Measurements from ENCODE around the gene SLC16A1. TPM values are rescaled to one million over a fixed set of nuclear protein-coding genes. Genes with fewer than 3 reads are reported as not detected.
"Not testable (repeated sequence)": the region's sequence is repeated elsewhere in the genome, so short reads cannot be mapped to it uniquely, and the experiment has no call there.

The SLC16A1 gene
- polyA plus RNA-seq = 43.0 TPM
- long read RNA-seq, donor 1, transcript SLC16A1-201 (5 exons, 3,910 nt) = major isoform, 5 of 6 reads
- long read RNA-seq, donor 1, partial matches to known transcripts = 0 of 6 reads
- long read RNA-seq, donor 1, other reads (novel, unspliced or antisense) = 0 of 6 reads
- long read RNA-seq, donor 2, transcript SLC16A1-201 (5 exons, 3,910 nt) = major isoform, 5 of 18 reads
- long read RNA-seq, donor 2, partial matches to known transcripts = 13 of 18 reads
- long read RNA-seq, donor 2, other reads (novel, unspliced or antisense) = 0 of 18 reads
- long read RNA-seq, donor 3 = 0 reads
- long read RNA-seq, donor 4 = 0 reads
- long read RNA-seq, donor 5 = 0 reads
- long read RNA-seq, donor 6, transcript SLC16A1-201 (5 exons, 3,910 nt) = major isoform, 10 of 16 reads
- long read RNA-seq, donor 6, partial matches to known transcripts = 6 of 16 reads
- long read RNA-seq, donor 6, other reads (novel, unspliced or antisense) = 0 of 16 reads
- long read RNA-seq, donor 7, partial matches to known transcripts = 0 of 2 reads
- long read RNA-seq, donor 7, other reads (novel, unspliced or antisense) = 0 of 2 reads
- long read RNA-seq, donor 8, full-length matches to known transcripts = 7 of 7 reads
- long read RNA-seq, donor 8, partial matches to known transcripts = 0 of 7 reads
- long read RNA-seq, donor 8, other reads (novel, unspliced or antisense) = 0 of 7 reads
- long read RNA-seq, donor 9, full-length matches to known transcripts = 3 of 11 reads
- long read RNA-seq, donor 9, partial matches to known transcripts = 8 of 11 reads
- long read RNA-seq, donor 9, other reads (novel, unspliced or antisense) = 0 of 11 reads
- long read RNA-seq, donor 10, transcript SLC16A1-201 (5 exons, 3,910 nt) = major isoform, 11 of 11 reads
- long read RNA-seq, donor 10, partial matches to known transcripts = 0 of 11 reads
- long read RNA-seq, donor 10, other reads (novel, unspliced or antisense) = 0 of 11 reads
- long read RNA-seq, donor 11, transcript SLC16A1-201 (5 exons, 3,910 nt) = major isoform, 5 of 5 reads
- long read RNA-seq, donor 11, partial matches to known transcripts = 0 of 5 reads
- long read RNA-seq, donor 11, other reads (novel, unspliced or antisense) = 0 of 5 reads

- no peaks in the 10 kb centered on the region for H3K4me1 ChIP-seq (ENCODE audit: control insufficient read depth, insufficient read depth, low read length)
- WGBS (ENCODE audit: insufficient coverage, low lambda C conversion rate) = no CpG with 5 or more reads among the region's 90 CpGs
Observed at GRCh38 chr1:112955773-112956543, at the start of gene SLC16A1. SLC16A1 (minus strand) TSS chr1:112956196; CDS start chr1:112929308, 26,888 bp downstream.

GRCh38 chr1:113003751-113004690 is 48.0 kb upstream of the SLC16A1 start:
- peaks cover 8% of the 10 kb centered on the region for H3K4me1 ChIP-seq (ENCODE audit: control insufficient read depth, insufficient read depth, low read length)
- H3K4me3 ChIP-seq (ENCODE audit: low read length) = no peak overlapping the region
- no peak overlapping the region for H3K27ac ChIP-seq (ENCODE audit: low read length)
- WGBS (ENCODE audit: insufficient coverage, low lambda C conversion rate) = 81% methylated on average over 5 of the region's 18 CpGs
- no peaks in the 10 kb centered on the region for H3K36me3 ChIP-seq (ENCODE audit: control insufficient read depth, insufficient read depth, low read length)
- DNase-seq = peak in 1 of 2 donors; percentile 44
- H3K9me3 ChIP-seq (ENCODE audit: control insufficient read depth, low read depth, low read length) = no peaks in the 10 kb centered on the region
- H3K27me3 ChIP-seq (ENCODE audit: control insufficient read depth, insufficient read depth, low read length) = no peaks in the 10 kb centered on the region

More at GRCh38 chr1:112955773-112956543, at the start of gene SLC16A1:
- H3K9me3 ChIP-seq (ENCODE audit: control insufficient read depth, low read depth, low read length) = peaks cover 4% of the 10 kb centered on the region
- H3K27ac ChIP-seq (ENCODE audit: low read length) = peak within 1 kb of the TSS; percentile 84
- H3K4me3 ChIP-seq (ENCODE audit: low read length) = peak within 1 kb of the TSS; percentile 84
- no peaks in the 10 kb centered on the region for H3K36me3 ChIP-seq (ENCODE audit: control insufficient read depth, insufficient read depth, low read length)
- peak; percentile 86 to 93 for DNase-seq
- no peaks in the 10 kb centered on the region for H3K27me3 ChIP-seq (ENCODE audit: control insufficient read depth, insufficient read depth, low read length)

- H3K27ac ChIP-seq (ENCODE audit: low read length) = no peak overlapping the region
- no peak for DNase-seq
- no peaks in the 10 kb centered on the region for H3K27me3 ChIP-seq (ENCODE audit: control insufficient read depth, insufficient read depth, low read length)
- H3K36me3 ChIP-seq (ENCODE audit: control insufficient read depth, insufficient read depth, low read length) = no peaks in the 10 kb centered on the region
- WGBS (ENCODE audit: insufficient coverage, low lambda C conversion rate) = 100% methylated on average over 4 of the region's 4 CpGs
- H3K9me3 ChIP-seq (ENCODE audit: control insufficient read depth, low read depth, low read length) = no peaks in the 10 kb centered on the region
- H3K4me1 ChIP-seq (ENCODE audit: control insufficient read depth, insufficient read depth, low read length) = peaks cover 13% of the 10 kb centered on the region
- no peak overlapping the region for H3K4me3 ChIP-seq (ENCODE audit: low read length)
Observed at GRCh38 chr1:113002297-113002696, 46.3 kb upstream of the SLC16A1 start.

- Histone ChIP-seq H3K9me3 (ENCODE audit: control insufficient read depth, low read depth, low read length) (no peaks in the 10 kb centered on the region), H3K4me3 (ENCODE audit: low read length) (no peak overlapping the region), H3K36me3 (ENCODE audit: control insufficient read depth, insufficient read depth, low read length) (no peaks in the 10 kb centered on the region), H3K27me3 (ENCODE audit: control insufficient read depth, insufficient read depth, low read length) (no peaks in the 10 kb centered on the region), H3K27ac (ENCODE audit: low read length) (peak overlapping the region; percentile 30), H3K4me1 (ENCODE audit: control insufficient read depth, insufficient read depth, low read length) (peaks cover 5% of the 10 kb centered on the region)
- no CpG with 5 or more reads among the region's 7 CpGs for WGBS (ENCODE audit: insufficient coverage, low lambda C conversion rate)
- DNase-seq = peak; percentile 73 to 86
Observed at GRCh38 chr1:112998592-112999235, 42.7 kb upstream of the SLC16A1 start.

- Histone ChIP-seq H3K27me3 (ENCODE audit: control insufficient read depth, insufficient read depth, low read length) (no peaks in the 10 kb centered on the region), H3K36me3 (ENCODE audit: control insufficient read depth, insufficient read depth, low read length) (no peaks in the 10 kb centered on the region), H3K4me1 (ENCODE audit: control insufficient read depth, insufficient read depth, low read length) (peaks cover 5% of the 10 kb centered on the region), H3K9me3 (ENCODE audit: control insufficient read depth, low read depth, low read length) (no peaks in the 10 kb centered on the region), H3K4me3 (ENCODE audit: low read length) (no peak overlapping the region), H3K27ac (ENCODE audit: low read length) (peak overlapping the region; percentile 46)
- WGBS (ENCODE audit: insufficient coverage, low lambda C conversion rate) = no CpG with 5 or more reads among the region's 2 CpGs
- DNase-seq = no peak
Observed at GRCh38 chr1:112997781-112998180, 41.8 kb upstream of the SLC16A1 start.

- DNase-seq = no peak
Observed at GRCh38 chr1:112995890-112996289, 39.9 kb upstream of the SLC16A1 start.

GRCh38 chr1:112995021-112995420 is 39.0 kb upstream of the SLC16A1 start:
- H3K9me3 ChIP-seq (ENCODE audit: control insufficient read depth, low read depth, low read length); H3K4me1 ChIP-seq (ENCODE audit: control insufficient read depth, insufficient read depth, low read length); H3K36me3 ChIP-seq (ENCODE audit: control insufficient read depth, insufficient read depth, low read length); H3K4me3 ChIP-seq (ENCODE audit: low read length); H3K27me3 ChIP-seq (ENCODE audit: control insufficient read depth, insufficient read depth, low read length); H3K27ac ChIP-seq (ENCODE audit: low read length); DNase-seq: not testable (repeated sequence)
- WGBS (ENCODE audit: insufficient coverage, low lambda C conversion rate) = no CpG with 5 or more reads among the region's 9 CpGs

More at GRCh38 chr1:112995890-112996289, 39.9 kb upstream of the SLC16A1 start:
- Histone ChIP-seq H3K9me3 (ENCODE audit: control insufficient read depth, low read depth, low read length) (no peaks in the 10 kb centered on the region), H3K4me1 (ENCODE audit: control insufficient read depth, insufficient read depth, low read length) (peaks cover 5% of the 10 kb centered on the region), H3K36me3 (ENCODE audit: control insufficient read depth, insufficient read depth, low read length) (no peaks in the 10 kb centered on the region), H3K27me3 (ENCODE audit: control insufficient read depth, insufficient read depth, low read length) (no peaks in the 10 kb centered on the region), H3K4me3 (ENCODE audit: low read length) (no peak overlapping the region), H3K27ac (ENCODE audit: low read length) (no peak overlapping the region)
- 50% methylated on average over 1 of the region's 2 CpGs for WGBS (ENCODE audit: insufficient coverage, low lambda C conversion rate)

- no peaks in the 10 kb centered on the region for H3K27me3 ChIP-seq (ENCODE audit: control insufficient read depth, insufficient read depth, low read length)
- no CpG with 5 or more reads among the region's 1 CpG for WGBS (ENCODE audit: insufficient coverage, low lambda C conversion rate)
Observed at GRCh38 chr1:112992780-112993179, 36.8 kb upstream of the SLC16A1 start.

More at GRCh38 chr1:112992780-112993179, 36.8 kb upstream of the SLC16A1 start:
- Histone ChIP-seq H3K4me1 (ENCODE audit: control insufficient read depth, insufficient read depth, low read length) (no peaks in the 10 kb centered on the region), H3K4me3 (ENCODE audit: low read length) (no peak overlapping the region), H3K27ac (ENCODE audit: low read length) (no peak overlapping the region), H3K36me3 (ENCODE audit: control insufficient read depth, insufficient read depth, low read length) (no peaks in the 10 kb centered on the region), H3K9me3 (ENCODE audit: control insufficient read depth, low read depth, low read length) (no peaks in the 10 kb centered on the region)
- no peak for DNase-seq
